Nephron (organoid): ENCODE measurements around the gene FBXL2.

Experiments used
- H3K27ac Mint-ChIP-seq, 3 experiments: 2 replicates each; pipeline ENCODE4 v1.8.0; 2020; ENCODE audit warnings: mixed read lengths in 3 of 3, mild to moderate bottlenecking in 2 of 3, moderate library complexity in 1 of 3
- H3K27me3 Mint-ChIP-seq: 2 replicates; pipeline ENCODE4 v1.8.0; 2021; ENCODE audit warnings: low read depth, mild to moderate bottlenecking, moderate library complexity, mixed read lengths
- H3K36me3 Mint-ChIP-seq: 2 replicates; pipeline ENCODE4 v1.8.0; 2020; ENCODE audit warnings: low read depth, mixed read lengths
- H3K4me1 Mint-ChIP-seq: 2 replicates; pipeline ENCODE4 v1.8.0; 2020; ENCODE audit warnings: mixed read lengths
- H3K4me3 Mint-ChIP-seq, 3 experiments: 2 replicates each; pipeline ENCODE4 v1.8.0; 2020; ENCODE audit warnings: mild to moderate bottlenecking in 3 of 3, mixed read lengths in 3 of 3, moderate library complexity in 2 of 3
- H3K9me3 Mint-ChIP-seq: 2 replicates; pipeline ENCODE4 v1.8.0; 2020; ENCODE audit warnings: mixed read lengths
- TF ChIP-seq, protein P1 (sequence below), 3 experiments: fragments of 200-600 bp; sonication (generic); IDR thresholded peaks; one replicate each; pipeline ENCODE4 v1.5.0; 2021; ENCODE audit warnings: antibody characterized with exemption in 3 of 3; ENCODE audit not compliant: unreplicated experiment in 3 of 3

Gene FBXL2

DNA sequence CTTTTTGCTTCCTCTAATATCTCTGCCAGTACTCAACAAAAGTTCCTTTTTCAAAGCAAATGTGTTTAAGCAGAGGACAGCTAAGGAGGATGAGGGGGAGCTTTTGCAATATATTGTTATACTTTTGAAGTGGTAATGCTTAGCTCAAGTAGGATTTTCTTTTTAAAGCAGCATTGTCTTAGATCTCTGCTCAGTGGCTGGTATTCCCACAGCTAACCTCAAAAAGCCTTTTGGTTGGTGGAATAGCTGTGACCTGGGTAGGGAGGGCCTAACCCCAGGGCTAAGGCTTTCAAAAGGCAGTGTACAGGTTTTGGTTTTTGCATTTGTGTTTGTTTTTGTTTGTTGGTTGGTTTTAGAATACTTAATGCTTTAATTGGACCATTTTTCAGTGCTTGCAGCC is 86.8 kb downstream of the FBXL2 start:
- Mint-ChIP-seq H3K4me3 (no peak overlapping the region), H3K27ac (no peak overlapping the region), H3K27me3 (no peaks in the 10 kb centered on the region)

DNA sequence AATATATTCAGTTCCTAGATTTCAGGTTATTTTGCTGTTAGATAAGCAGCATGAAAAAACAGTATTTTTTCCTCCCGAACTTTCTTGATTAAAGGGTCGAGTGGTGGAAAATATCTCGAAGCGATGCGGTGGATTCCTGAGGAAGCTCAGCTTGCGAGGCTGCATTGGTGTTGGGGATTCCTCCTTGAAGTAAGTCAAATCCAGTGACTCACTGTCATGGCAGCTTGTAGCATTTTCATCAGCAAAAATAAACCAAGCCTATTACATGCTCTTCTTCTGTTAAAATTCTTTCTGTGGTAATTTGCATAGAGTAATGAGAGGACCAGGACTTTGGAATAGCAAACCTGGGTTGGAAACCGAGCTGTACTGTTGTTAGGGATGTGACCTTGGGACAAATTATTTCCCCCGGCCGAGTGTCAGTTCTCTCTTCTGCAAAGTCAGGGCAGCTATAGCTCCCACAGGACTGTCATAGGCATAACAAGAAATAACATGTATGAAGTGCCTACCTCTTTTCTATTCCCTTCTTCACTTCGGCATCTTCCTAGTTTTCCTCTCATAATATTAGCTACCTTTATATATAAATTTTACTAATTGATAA is 87.4 kb downstream of the FBXL2 start:
- TF ChIP-seq, protein P1, sequence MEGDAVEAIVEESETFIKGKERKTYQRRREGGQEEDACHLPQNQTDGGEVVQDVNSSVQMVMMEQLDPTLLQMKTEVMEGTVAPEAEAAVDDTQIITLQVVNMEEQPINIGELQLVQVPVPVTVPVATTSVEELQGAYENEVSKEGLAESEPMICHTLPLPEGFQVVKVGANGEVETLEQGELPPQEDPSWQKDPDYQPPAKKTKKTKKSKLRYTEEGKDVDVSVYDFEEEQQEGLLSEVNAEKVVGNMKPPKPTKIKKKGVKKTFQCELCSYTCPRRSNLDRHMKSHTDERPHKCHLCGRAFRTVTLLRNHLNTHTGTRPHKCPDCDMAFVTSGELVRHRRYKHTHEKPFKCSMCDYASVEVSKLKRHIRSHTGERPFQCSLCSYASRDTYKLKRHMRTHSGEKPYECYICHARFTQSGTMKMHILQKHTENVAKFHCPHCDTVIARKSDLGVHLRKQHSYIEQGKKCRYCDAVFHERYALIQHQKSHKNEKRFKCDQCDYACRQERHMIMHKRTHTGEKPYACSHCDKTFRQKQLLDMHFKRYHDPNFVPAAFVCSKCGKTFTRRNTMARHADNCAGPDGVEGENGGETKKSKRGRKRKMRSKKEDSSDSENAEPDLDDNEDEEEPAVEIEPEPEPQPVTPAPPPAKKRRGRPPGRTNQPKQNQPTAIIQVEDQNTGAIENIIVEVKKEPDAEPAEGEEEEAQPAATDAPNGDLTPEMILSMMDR (IDR thresholded peaks at IDR 0.05; ENCODE audit: unreplicated experiment in 3 of 3) = no peak
- Mint-ChIP-seq H3K27me3 (no peaks in the 10 kb centered on the region), H3K36me3 (peaks cover 17% of the 10 kb centered on the region), H3K4me3 (no peak overlapping the region), H3K4me1 (no peaks in the 10 kb centered on the region), H3K27ac (no peak overlapping the region), H3K9me3 (no peaks in the 10 kb centered on the region)

More for the DNA sequence above, 86.8 kb downstream of the FBXL2 start:
- H3K36me3 Mint-ChIP-seq = peaks cover 12% of the 10 kb centered on the region
- no peaks in the 10 kb centered on the region for H3K9me3 Mint-ChIP-seq
- TF ChIP-seq, protein P1 (IDR thresholded peaks at IDR 0.05; ENCODE audit: unreplicated experiment in 3 of 3) = no peak
- H3K4me1 Mint-ChIP-seq = no peaks in the 10 kb centered on the region

DNA sequence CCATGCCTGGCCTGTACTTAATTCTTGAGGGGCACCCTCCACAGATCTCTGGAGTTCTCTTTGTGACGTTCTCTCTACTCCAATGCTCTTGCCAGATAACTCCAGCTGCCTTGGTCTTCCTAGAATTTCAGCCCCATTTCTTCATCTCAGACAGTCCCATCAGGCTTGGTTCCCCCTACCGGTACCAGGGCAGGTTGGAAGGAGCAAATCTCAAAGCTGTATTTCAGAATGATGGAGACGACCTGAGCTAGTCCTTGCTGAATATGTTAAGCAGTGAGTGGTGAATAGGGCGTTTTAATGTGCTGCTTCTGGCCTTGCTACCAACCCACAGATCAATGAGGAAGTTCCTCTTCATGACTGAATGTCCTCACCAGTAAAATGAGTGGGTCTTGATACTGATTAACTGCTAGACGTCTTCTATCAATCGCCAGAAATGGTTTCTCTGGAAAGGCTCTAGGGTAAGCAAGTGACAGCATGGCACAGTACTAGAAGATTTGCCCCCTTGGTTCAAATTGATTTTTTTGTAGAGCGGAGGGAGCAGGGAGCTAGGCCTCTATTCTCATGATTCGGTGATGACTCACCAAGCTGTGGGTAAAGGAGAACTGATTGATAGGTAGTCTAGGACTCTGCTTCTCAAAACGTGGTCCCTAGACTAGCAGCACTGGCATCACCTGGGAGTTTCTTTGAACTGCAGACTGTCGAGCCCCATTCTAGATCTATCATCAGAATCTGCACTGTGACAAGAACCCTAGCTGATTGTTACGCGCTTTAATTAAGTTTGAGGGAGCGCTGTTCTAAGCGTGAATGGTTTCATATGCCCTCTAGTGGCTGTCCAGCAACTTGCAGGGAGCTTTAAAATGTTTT is 95.2 kb downstream of the FBXL2 start:
- H3K4me1 Mint-ChIP-seq = no peaks in the 10 kb centered on the region
- H3K4me3 Mint-ChIP-seq = no peak overlapping the region
- H3K27me3 Mint-ChIP-seq = no peaks in the 10 kb centered on the region
- TF ChIP-seq, protein P1 (IDR thresholded peaks at IDR 0.05; ENCODE audit: unreplicated experiment in 3 of 3) = peak; percentile 89 to 94 (median 93)
- H3K36me3 Mint-ChIP-seq = peaks cover 52% of the 10 kb centered on the region
- no peak overlapping the region for H3K27ac Mint-ChIP-seq
- peaks cover 5% of the 10 kb centered on the region for H3K9me3 Mint-ChIP-seq

DNA sequence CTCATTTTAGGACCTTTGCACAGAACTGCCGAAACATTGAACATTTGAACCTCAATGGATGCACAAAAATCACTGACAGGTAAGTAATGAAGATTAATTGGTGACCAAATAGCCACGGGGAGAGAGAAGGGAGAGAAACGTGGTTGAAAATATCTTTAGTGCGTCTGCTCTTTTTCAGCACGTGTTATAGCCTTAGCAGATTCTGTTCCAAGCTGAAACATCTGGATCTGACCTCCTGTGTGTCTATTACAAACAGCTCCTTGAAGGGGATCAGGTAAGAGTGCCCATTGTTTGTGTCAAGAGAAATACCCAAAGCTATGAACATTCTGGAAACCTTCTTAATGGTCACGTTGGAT is 95.8 kb downstream of the FBXL2 start:
- Mint-ChIP-seq H3K27ac (no peak overlapping the region), H3K9me3 (peaks cover 5% of the 10 kb centered on the region), H3K4me3 (no peak overlapping the region), H3K36me3 (peaks cover 51% of the 10 kb centered on the region), H3K27me3 (no peaks in the 10 kb centered on the region), H3K4me1 (no peaks in the 10 kb centered on the region)
- TF ChIP-seq, protein P1 (IDR thresholded peaks at IDR 0.05; ENCODE audit: unreplicated experiment in 3 of 3) = peak; percentile 25 to 36 (median 26)

DNA sequence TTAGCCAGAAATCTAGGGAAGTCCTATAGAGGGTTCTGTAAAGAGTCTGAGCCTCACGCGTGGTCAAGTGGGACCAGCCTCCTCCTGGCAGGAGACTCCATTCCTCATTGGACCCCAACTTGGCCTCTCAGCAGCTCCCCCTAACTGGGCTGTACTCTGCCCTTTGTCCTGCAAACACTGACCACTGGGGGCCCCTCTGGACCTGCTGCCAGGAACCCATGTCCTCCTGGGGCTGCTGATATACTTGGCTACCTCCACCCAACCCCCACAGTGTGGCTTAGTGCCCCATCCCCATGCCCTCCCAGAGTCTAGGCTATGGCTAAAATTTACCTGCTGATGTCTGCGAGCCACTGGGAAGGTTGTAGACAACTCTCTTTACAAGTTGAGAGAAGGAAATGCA is 100.2 kb downstream of the FBXL2 start:
- TF ChIP-seq, protein P1 (IDR thresholded peaks at IDR 0.05; ENCODE audit: unreplicated experiment in 3 of 3) = no peak
- Mint-ChIP-seq H3K27ac (no peak overlapping the region), H3K9me3 (no peaks in the 10 kb centered on the region), H3K4me3 (no peak overlapping the region), H3K36me3 (peaks cover 37% of the 10 kb centered on the region), H3K27me3 (no peaks in the 10 kb centered on the region), H3K4me1 (no peaks in the 10 kb centered on the region)
